ENCODE results near the gene SLC16A7. TPM values are rescaled to one million over a fixed set of nuclear protein-coding genes. Genes with fewer than 3 reads are reported as not detected.
A peak's percentile ranks its signal among the peaks of the same experiment; 100 is the strongest.

Gene SLC16A7
- polyA plus RNA-seq, 1 of the 3 experiments (the other 2 are of a cell fraction), result not detected

- ChIA-PET POLR2A (no interaction called here), CTCF (interaction anchor here (0.6 to 1.5 kb wide), 14 partner anchors 9 to 1294 kb away, joined by 3 to 8 read pairs (median 3); no protein-coding TSS in a partner anchor)
Measured at GRCh38 chr12:59834659-59835474, 239.0 kb downstream of the SLC16A7 start.

More at GRCh38 chr12:59834659-59835474, 239.0 kb downstream of the SLC16A7 start:
- no peaks in the 10 kb centered on the region for H3K36me3 ChIP-seq (replicated peaks in 1 of 2; ENCODE audit: control insufficient read depth in 1 of 2, insufficient read depth in 2 of 2, low read length in 1 of 2)
- no peaks in the 10 kb centered on the region for H3K79me2 ChIP-seq (ENCODE audit: insufficient read depth)
- H3K27ac ChIP-seq (ENCODE audit: low read depth in 2 of 2, low read length in 1 of 2), result no peak overlapping the region
- no peak overlapping the region for H3K4me2 ChIP-seq
- no peaks in the 10 kb centered on the region for H3F3A ChIP-seq (replicated peaks; ENCODE audit: insufficient read depth)
- 4% methylated on average over 2 of the region's 2 CpGs for whole genome bisulfite sequencing (ENCODE audit: low lambda C conversion rate)
- H3K27me3 ChIP-seq (ENCODE audit: insufficient read depth), result no peaks in the 10 kb centered on the region
- TF ChIP-seq RAD21 (IDR thresholded peaks at IDR 0.05; ENCODE audit: low read length) (0 out of 2 replicates have a peak, but pooled peaks have one; percentile 32), GABPA (IDR thresholded peaks at IDR 0.05; ENCODE audit: low read depth) (no peak), MEF2A (IDR thresholded peaks at IDR 0.05; ENCODE audit: borderline replicate concordance, low read depth) (no peak), SIN3A (IDR thresholded peaks at IDR 0.05; ENCODE audit: borderline replicate concordance, low read depth, low read length) (no peak), NFIC (IDR thresholded peaks at IDR 0.05; ENCODE audit: borderline replicate concordance) (no peak), EZH2phosphoT487 (IDR thresholded peaks at IDR 0.05; ENCODE audit: borderline replicate concordance, low read depth) (no peak), NRF1 (IDR thresholded peaks at IDR 0.05; ENCODE audit: low read depth, low read length) (no peak), YY1 (IDR thresholded peaks at IDR 0.05; ENCODE audit: low read depth) (no peak), GATA2 (CRISPR knock-in tag; IDR thresholded peaks at IDR 0.05) (no peak), CTCF (IDR thresholded peaks at IDR 0.05) (peak; percentile 75), FOSL2 (IDR thresholded peaks at IDR 0.05; ENCODE audit: borderline replicate concordance, low read depth) (no peak), USF1 (IDR thresholded peaks at IDR 0.05; ENCODE audit: borderline replicate concordance, low read depth) (no peak), ELF1 (IDR thresholded peaks at IDR 0.05) (no peak), FOXJ3 (CRISPR knock-in tag; IDR thresholded peaks at IDR 0.05) (no peak), TEAD4 (IDR thresholded peaks at IDR 0.05; ENCODE audit: borderline replicate concordance, insufficient read depth) (no peak), SMC3 (IDR thresholded peaks at IDR 0.05; ENCODE audit: low read depth, low read length) (peak; percentile 39; the same call in 1 of the 2 replicates)
- no peak overlapping the region; a peak in 1 of 4 replicates for H3K4me3 ChIP-seq (ENCODE audit: low read depth in 2 of 2, low read length in 1 of 2)
- H3K9me3 ChIP-seq, result no peaks in the 10 kb centered on the region
- H3K9me2 ChIP-seq, result no peaks in the 10 kb centered on the region
- H3K9ac ChIP-seq, result no peak overlapping the region
- no peak overlapping the region for H2AFZ ChIP-seq (ENCODE audit: low read depth)
- DNase-seq, result peak; percentile 9
- H3K4me1 ChIP-seq (ENCODE audit: control insufficient read depth in 1 of 2, insufficient read depth in 2 of 2, low read depth in 1 of 2, low read length in 1 of 2), result no peaks in the 10 kb centered on the region
- H4K20me1 ChIP-seq (ENCODE audit: insufficient read depth), result no peaks in the 10 kb centered on the region

Small RNA genes lying within 50 kb of the gene (small RNA-seq; reads per million reads assigned to genes)
- gene AC079905.2, result 0 reads per million in 7 experiments
- 0 to 0.59 (median 0) reads per million in 7 experiments for gene RNU4-20P

All from SK-N-SH (cell line).